Motor neuron (in vitro differentiated cells): Measurements from ENCODE around the gene WFDC12. TPM values are rescaled to one million over a fixed set of nuclear protein-coding genes. Genes with fewer than 3 reads are reported as not detected.
A peak's percentile ranks its signal among the peaks of the same experiment; 100 is the strongest.

Experiments
- ATAC-seq, 8 experiments: fragments of 200-7000 bp; cut with Tn5 transposase; replicated peaks in 6 of 8; 2 replicates each; pipeline ENCODE4 v1.8.0; 2021; ENCODE audit warnings: mild to moderate bottlenecking in 8 of 8, moderate library complexity in 8 of 8
- H3K27ac ChIP-seq, 2 donors: fragments of 250-450 bp; sonication (Bioruptor Pico); 2 replicates each; pipeline ENCODE4 v1.9.0; 2021; ENCODE audit warnings: antibody characterized with exemption in 2 of 2, mild to moderate bottlenecking in 2 of 2, moderate library complexity in 1 of 2
- H3K4me1 ChIP-seq, 2 donors: fragments of 250-450 bp; sonication (Bioruptor Pico); replicated peaks in 1 of 2; 2 replicates each; pipeline ENCODE4 v1.6.1; 2021; ENCODE audit warnings: antibody characterized with exemption in 2 of 2, mild to moderate bottlenecking in 2 of 2, moderate library complexity in 1 of 2
- H3K4me3 ChIP-seq, 5 donors: fragments of 250-450 bp; sonication (Bioruptor Pico); 2 replicates each; pipeline ENCODE4 v1.9.0; 2021; ENCODE audit warnings: antibody characterized with exemption in 5 of 5, mild to moderate bottlenecking in 5 of 5, moderate library complexity in 4 of 5
- whole genome bisulfite sequencing, 10 experiments: fragments of 450-650 bp; shearing (Covaris generic); methylation state at CpG; one replicate each; pipeline ENCODE4 v1.0.0; 2022; 5-methylcytosine and 5-hydroxymethylcytosine counted together
- in situ Hi-C, 9 experiments: fragments of 400-800 bp; cut with MboI; loops; one replicate each; pipeline ENCODE4 v1.15.0; 2021; ENCODE audit warnings: low sequenced_read_pairs in 9 of 9, low pct_unique_long_range_greater_than_20kb in 2 of 9; ENCODE audit not compliant: unreplicated experiment in 9 of 9
- total RNA-seq, 8 experiments: library from RNA; unstranded; fragments of 300-600 nt; gene quantifications; 2 replicates each; pipeline versions ENCODE4 v1.2.3 to v1.2.4, GENCODE V29; 2022

Gene WFDC12
- total RNA-seq, 8 experiments from 2014 or later: not detected

DNA sequence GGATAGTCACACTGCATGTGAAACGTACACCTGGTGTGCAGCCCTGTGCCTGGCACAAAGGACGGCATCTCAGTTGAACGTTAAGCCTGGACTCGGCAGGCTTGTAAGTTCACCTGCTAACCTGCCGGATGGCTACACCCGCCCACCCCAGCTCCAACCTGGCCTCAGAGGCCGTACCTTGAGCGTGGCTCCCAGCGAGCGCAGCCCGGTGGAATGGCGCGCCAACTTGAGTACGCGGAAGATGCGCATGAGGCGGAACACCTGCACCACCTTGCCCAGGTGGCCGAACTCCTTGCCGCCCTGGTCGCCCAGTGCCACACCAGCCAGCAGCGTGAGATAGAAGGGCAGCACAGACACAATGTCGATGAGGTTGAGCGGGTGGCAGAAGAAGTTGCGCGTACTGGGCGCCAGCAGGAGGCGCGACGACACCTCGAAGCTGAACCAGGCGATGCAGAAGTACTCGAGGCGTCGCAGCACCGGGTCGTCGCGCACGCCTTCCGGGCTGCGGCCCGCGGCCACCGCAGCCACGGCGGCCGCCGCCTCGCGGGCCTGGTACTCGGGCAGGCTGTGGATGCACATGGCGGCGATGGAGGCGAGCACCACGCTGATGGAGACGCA lies 26.7 kb downstream of the WFDC12 start:
- WGBS, 10 experiments: 25 to 100% (median 80%) methylated on average over 1 to 25 of the region's 56 CpGs; no CpG with 5 or more reads in 5 of the 10 experiments
- peaks cover 0 to 4% of the 10 kb centered on the region in 2 donors for H3K4me1 ChIP-seq
- peak in 5 of 8 experiments; percentile 9 to 86 (median 44) for ATAC-seq
- in situ Hi-C loops: loop anchor here in 1 of 9 experiments (10.0 kb wide), 1 partner anchor 53 kb away; no protein-coding TSS in a partner anchor
- no peak overlapping the region for H3K27ac ChIP-seq
- H3K4me3 ChIP-seq: peak overlapping the region in 2 of 5 donors; percentile 12 to 16

GRCh38 chr20:45096781-45097180 lies 27.5 kb downstream of the WFDC12 start:
- ATAC-seq: no peak
- in situ Hi-C loops: loop anchor here in 1 of 9 experiments (10.0 kb wide), 1 partner anchor 52 kb away; no protein-coding TSS in a partner anchor
- no peak overlapping the region for H3K27ac ChIP-seq
- WGBS, 10 experiments: 20 to 89% (median 80%) methylated on average over 1 to 9 of the region's 9 CpGs; no CpG with 5 or more reads in 2 of the 10 experiments
- H3K4me3 ChIP-seq: no peak overlapping the region
- H3K4me1 ChIP-seq: peaks cover 0 to 4% of the 10 kb centered on the region in 2 donors

- WGBS, 10 experiments: 0 to 27% (median 4%) methylated on average over 1 to 3 of the region's 7 CpGs; no CpG with 5 or more reads in 4 of the 10 experiments
- Histone ChIP-seq H3K4me3 (no peak overlapping the region), H3K27ac (no peak overlapping the region), H3K4me1 (peaks cover 0 to 2% of the 10 kb centered on the region in 2 donors)
- in situ Hi-C loops: loop anchor here in 1 of 9 experiments (10.0 kb wide), 1 partner anchor 51 kb away; no protein-coding TSS in a partner anchor
- ATAC-seq: peak in 5 of 8 experiments; percentile 27 to 68 (median 45)
Observed at GRCh38 chr20:45095805-45096238, 28.4 kb downstream of the WFDC12 start.

DNA sequence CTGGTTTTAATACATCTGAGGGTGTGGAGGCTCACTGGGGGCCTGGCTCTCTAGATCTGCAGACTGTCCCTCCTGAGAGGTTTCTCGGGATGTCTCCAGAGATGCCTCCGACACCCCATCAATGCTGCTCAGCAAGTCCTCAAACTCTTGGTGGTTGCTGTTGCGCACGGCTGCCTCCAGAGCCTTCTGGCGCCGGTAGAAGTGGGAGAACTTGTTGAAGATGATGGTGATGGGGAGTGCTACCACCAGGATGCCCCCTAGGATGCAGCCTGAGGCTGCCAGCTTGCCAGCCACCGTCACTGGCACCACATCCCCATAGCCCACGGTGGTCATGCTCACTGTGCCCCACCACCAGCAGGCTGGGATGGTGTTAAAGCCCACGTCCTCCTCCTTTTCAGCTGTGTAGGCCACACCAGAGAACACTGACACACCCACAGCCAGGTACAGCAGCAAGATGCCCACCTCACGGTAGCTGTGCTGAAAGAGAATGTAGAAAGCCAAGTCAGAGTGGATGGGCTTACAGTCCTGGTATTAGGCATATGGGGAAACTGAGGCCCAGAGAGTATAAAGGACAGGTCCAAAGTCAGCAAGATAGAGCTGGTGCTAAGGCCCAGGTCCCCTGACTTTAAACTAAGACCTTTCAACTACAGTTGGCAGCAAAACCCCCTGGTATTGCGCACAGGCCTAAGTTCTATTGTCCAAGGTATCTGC lies 29.2 kb downstream of the WFDC12 start:
- H3K4me3 ChIP-seq: no peak overlapping the region
- in situ Hi-C loops: loop anchor here in 1 of 9 experiments (10.0 kb wide), 1 partner anchor 50 kb away; no protein-coding TSS in a partner anchor
- WGBS, 10 experiments: 90 to 100% (median 96%) methylated on average over 1 to 4 of the region's 11 CpGs; no CpG with 5 or more reads in 6 of the 10 experiments
- H3K4me1 ChIP-seq: no peaks in the 10 kb centered on the region
- H3K27ac ChIP-seq: no peak overlapping the region
- ATAC-seq: no peak

GRCh38 chr20:45094201-45094600 lies 30.1 kb downstream of the WFDC12 start:
- no peak for ATAC-seq
- no peak overlapping the region for H3K27ac ChIP-seq
- in situ Hi-C loops: loop anchor here in 1 of 9 experiments (10.0 kb wide), 1 partner anchor 49 kb away; no protein-coding TSS in a partner anchor
- WGBS, 10 experiments: 40 to 100% (median 100%) methylated on average over 1 to 2 of the region's 2 CpGs; no CpG with 5 or more reads in 5 of the 10 experiments
- H3K4me1 ChIP-seq: no peaks in the 10 kb centered on the region
- H3K4me3 ChIP-seq: no peak overlapping the region

DNA sequence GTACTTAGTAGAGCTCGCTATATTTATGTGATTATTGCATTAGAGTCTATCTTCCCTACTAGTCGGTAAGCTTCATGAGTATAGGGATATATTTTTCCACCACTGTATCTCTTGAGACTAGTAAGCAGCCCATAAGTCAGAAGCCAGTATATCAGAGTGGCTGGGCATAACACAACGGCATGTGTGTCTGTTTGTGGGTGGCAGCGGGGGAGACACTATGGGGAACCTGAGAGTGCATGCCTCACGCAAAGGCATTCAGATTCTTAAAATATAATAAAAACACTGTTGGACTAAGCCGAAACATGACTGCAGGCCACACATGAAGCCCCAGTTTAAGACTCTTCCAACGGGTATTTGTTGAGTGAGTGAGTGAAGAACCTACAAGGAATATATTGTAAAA lies 31.4 kb downstream of the WFDC12 start:
- Histone ChIP-seq H3K27ac (no peak overlapping the region), H3K4me1 (no peaks in the 10 kb centered on the region), H3K4me3 (no peak overlapping the region)
- no peak for ATAC-seq
- in situ Hi-C loops: loop anchor here in 1 of 9 experiments (10.0 kb wide), 1 partner anchor 48 kb away; no protein-coding TSS in a partner anchor
- 83 to 100% (median 92%) methylated on average over 1 to 6 of the region's 7 CpGs; no CpG with 5 or more reads in 3 of the 10 experiments for WGBS, 10 experiments

GRCh38 chr20:45091366-45091765 lies 32.9 kb downstream of the WFDC12 start:
- no peaks in the 10 kb centered on the region for H3K4me1 ChIP-seq
- ATAC-seq: no peak
- no peak overlapping the region for H3K27ac ChIP-seq
- WGBS, 10 experiments: 70 to 100% (median 84%) methylated on average over 1 to 3 of the region's 3 CpGs; no CpG with 5 or more reads in 3 of the 10 experiments
- H3K4me3 ChIP-seq: no peak overlapping the region
- in situ Hi-C loops: loop anchor here in 1 of 9 experiments (10.0 kb wide), 1 partner anchor 47 kb away; no protein-coding TSS in a partner anchor

GRCh38 chr20:45090481-45090880 lies 33.8 kb downstream of the WFDC12 start:
- in situ Hi-C loops: loop anchor here in 1 of 9 experiments (10.0 kb wide), 1 partner anchor 46 kb away; no protein-coding TSS in a partner anchor
- WGBS, 10 experiments: 78 to 100% (median 96%) methylated on average over 1 to 3 of the region's 3 CpGs; no CpG with 5 or more reads in 3 of the 10 experiments
- ATAC-seq: no peak
- Histone ChIP-seq H3K4me3 (no peak overlapping the region), H3K27ac (no peak overlapping the region), H3K4me1 (no peaks in the 10 kb centered on the region)

- Histone ChIP-seq H3K27ac (no peak overlapping the region), H3K4me3 (no peak overlapping the region), H3K4me1 (no peaks in the 10 kb centered on the region)
- WGBS, 10 experiments: 0 to 100% (median 75%) methylated on average over 1 to 7 of the region's 7 CpGs; no CpG with 5 or more reads in 2 of the 10 experiments
- in situ Hi-C loops: no loop called here
- peak in 3 of 8 experiments; percentile 99 to 100 (median 100) for ATAC-seq
Observed at GRCh38 chr20:45088247-45088646, 36.0 kb downstream of the WFDC12 start.

- peak in 2 of 8 experiments; percentile 7 for ATAC-seq
- H3K27ac ChIP-seq: no peak overlapping the region
- in situ Hi-C loops: no loop called here
- H3K4me3 ChIP-seq: no peak overlapping the region
- no peaks in the 10 kb centered on the region for H3K4me1 ChIP-seq
- WGBS, 10 experiments: 0 to 100% (median 52%) methylated on average over 1 of the region's 1 CpG; no CpG with 5 or more reads in 4 of the 10 experiments
Observed at GRCh38 chr20:45087814-45088213, 36.5 kb downstream of the WFDC12 start.

DNA sequence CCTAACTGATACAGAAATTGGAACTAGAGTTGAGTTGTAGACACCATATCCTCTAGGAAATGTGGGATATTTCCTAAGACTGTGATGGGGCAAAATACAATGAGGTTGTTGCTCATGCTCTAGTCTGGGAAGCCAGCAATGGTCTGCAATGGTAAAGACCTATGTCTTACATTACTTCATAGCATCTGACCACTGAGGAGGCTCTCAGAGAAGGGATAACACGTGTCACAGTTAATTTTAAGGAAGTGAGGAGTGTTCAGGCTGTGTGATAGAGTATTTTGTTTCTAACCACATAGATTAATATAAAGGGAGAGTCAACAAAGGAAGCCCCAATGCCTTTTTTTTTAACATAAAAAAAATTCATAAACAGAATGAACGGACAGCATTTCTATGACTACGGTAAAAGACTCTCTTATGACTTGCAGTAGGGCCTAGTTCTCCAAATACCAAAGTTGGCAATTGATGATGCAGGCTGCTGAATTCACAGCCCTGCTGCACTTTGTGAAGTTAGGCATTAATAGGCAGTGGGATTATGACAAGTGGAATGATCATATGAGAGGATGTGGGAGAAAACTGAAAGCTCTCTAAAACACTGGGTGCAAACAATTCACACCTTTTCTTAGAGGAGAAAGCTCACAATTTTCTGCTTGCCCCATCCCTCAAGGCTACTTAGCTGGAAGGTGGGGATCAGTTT lies 37.0 kb downstream of the WFDC12 start:
- no peak for ATAC-seq
- in situ Hi-C loops: no loop called here
- WGBS, 10 experiments: 79 to 92% (median 87%) methylated on average over 2 to 3 of the region's 3 CpGs; no CpG with 5 or more reads in 3 of the 10 experiments
- Histone ChIP-seq H3K4me3 (no peak overlapping the region), H3K4me1 (no peaks in the 10 kb centered on the region), H3K27ac (no peak overlapping the region)

GRCh38 chr20:45085867-45086266 lies 38.4 kb downstream of the WFDC12 start:
- 88 to 100% (median 100%) methylated on average over 1 of the region's 1 CpG; no CpG with 5 or more reads in 6 of the 10 experiments for WGBS, 10 experiments
- Histone ChIP-seq H3K27ac (no peak overlapping the region), H3K4me3 (no peak overlapping the region), H3K4me1 (no peaks in the 10 kb centered on the region)
- no peak for ATAC-seq
- in situ Hi-C loops: no loop called here
